Activated CD8-positive, alpha-beta memory T cell treated with anti-CD3 and anti-CD28 coated beads, Interleukin-2, amount 50 U/mL, for 4 hours (primary cell): ENCODE results near the gene SH3RF2.

Experiments used
- DNase-seq: peaks from one replicate; pipeline ENCODE4 v3.0.0-alpha.2; 2020

SH3RF2 gene

DNA sequence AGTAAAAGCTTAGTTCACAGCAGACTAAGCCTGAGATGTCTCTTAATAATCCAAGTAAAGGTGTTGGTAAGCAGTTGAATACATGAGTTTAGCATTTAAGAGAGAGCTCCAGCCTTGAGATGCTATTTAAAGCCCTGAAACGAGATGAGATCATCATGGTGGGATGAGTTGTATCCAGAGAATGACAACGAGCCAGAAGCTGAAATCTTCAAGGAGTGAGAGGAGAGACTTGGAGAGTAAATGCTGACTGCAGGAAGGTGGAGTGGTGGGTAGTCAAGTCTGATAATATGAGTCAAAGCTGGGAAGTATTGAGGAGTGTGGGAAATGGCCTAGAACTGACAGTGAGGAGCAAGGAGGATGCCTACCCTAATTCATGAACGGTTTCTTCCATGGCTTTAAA is 115.3 kb downstream of the SH3RF2 start:
- no peak for DNase-seq

DNA sequence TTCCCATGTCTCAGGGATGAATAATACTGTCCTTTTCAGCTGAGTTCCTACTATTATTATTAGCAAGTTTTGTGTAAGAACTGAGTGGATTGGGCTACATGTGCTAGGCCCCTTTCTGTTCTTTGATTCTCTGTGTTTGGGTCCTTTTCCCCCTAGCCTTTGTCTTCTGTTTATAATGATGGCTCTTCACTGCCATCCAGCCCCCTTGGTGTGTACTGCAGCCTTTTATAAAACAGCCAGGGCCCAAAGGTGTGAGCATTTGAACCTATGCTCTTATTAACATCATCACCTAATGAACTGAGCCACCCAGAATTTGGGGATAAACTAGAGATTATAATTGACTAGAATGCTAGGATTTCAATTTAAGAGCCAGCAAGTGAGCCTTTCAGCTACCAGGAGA is 116.4 kb downstream of the SH3RF2 start:
- no peak for DNase-seq

DNA sequence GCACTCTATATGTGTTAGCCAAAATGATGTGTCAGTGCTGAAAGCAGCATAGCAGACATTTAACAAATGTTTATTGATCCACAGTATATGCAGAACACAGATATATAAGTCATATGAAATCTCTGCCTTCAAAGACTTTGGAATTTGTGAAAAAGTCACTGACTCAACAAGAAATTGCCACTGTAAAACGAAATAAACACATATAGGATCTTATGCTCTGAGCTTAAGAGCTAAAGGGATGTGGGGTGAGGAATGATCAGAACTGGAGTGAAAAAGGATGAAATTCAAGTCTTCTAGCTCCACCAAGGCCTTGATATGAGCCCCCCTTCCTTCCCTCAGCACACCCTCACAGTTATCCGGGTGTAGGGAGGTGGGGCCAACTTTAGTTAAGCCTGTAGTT is 119.1 kb downstream of the SH3RF2 start:
- no peak for DNase-seq

- no peak for DNase-seq
These were observed 123.3 kb downstream of the SH3RF2 start for GRCh38 chr5:146059460-146060220.

DNA sequence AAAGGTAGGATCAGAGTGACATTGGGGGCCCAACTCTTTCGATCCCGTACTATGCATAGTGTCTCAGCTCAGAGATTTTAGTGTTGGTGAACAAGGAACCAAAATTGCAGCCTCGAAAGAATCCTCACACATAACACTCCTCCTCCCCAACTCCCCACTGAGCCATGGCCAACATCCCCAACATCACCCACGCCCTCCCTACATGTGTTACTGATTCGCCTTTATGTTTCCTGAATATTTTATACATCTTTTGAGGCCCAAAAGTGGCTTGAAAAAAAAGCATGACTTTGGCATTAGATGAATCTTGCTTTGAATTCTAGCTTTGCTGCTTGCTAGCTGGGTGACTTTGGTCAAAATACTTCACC is 123.8 kb downstream of the SH3RF2 start:
- no peak for DNase-seq

GRCh38 chr5:146066968-146067367 is 130.6 kb downstream of the SH3RF2 start:
- no peak for DNase-seq

- no peak for DNase-seq
These were observed 131.8 kb downstream of the SH3RF2 start for GRCh38 chr5:146068206-146068605.

GRCh38 chr5:146068977-146069779 is 132.8 kb downstream of the SH3RF2 start:
- no peak for DNase-seq

GRCh38 chr5:146069780-146070099 is 133.4 kb downstream of the SH3RF2 start:
- DNase-seq: no peak

DNA sequence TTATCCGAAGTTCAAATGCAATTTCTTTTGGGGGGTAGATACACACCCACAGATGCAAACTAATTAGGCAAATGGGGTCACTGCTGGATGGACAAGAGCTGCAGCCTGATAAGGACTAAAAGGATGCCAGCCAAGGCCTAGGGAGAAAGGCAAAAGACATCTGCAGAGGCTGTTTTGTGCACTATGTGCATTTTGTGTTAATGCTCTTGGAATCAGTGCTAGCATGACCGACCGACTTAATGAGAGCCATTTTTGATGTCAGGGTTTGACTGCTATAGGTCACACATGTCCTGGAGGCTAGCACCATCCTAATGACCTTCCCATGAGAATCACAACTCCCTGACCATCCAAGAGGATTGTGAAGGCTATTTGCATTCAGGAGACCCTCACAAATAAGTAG is 134.4 kb downstream of the SH3RF2 start:
- DNase-seq: no peak

DNA sequence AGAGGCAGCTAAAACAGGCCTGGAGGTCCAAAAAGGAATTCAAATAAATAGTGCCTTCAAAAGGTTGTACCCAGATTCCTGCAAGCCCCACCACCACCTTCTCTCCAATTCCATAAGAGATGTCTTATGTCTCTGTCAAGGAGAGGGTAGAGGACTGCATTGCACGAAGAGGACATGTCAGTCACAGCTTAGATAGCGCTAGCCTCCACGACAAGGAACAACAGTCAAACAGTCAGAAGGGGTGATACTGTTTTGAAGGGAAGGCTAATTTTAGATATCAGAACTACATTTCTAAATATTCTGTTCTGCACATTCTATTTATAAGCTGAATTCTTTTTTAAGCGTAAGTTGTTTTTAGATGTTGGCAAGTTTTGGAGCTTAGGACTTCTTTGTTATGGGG is 134.8 kb downstream of the SH3RF2 start:
- no peak for DNase-seq

DNA sequence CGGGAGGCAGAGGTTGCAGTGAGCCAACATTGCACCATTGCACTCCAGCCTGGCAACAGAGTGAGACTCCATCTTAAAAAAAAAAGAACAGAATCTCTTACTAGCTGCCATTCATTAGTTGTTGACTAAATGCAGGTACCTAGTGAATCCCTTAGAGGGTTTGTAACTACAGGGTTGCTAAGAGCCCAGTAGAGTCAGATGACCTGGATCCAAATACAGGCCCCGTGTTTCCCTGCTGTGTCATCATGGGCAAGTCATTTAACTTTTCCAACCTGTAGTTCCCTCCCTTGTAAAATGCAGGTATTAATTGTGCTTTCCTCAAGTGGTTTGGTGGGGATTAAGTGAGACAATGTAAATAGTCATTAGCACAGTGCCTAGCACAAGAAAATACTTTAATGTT is 136.2 kb downstream of the SH3RF2 start:
- no peak for DNase-seq

DNA sequence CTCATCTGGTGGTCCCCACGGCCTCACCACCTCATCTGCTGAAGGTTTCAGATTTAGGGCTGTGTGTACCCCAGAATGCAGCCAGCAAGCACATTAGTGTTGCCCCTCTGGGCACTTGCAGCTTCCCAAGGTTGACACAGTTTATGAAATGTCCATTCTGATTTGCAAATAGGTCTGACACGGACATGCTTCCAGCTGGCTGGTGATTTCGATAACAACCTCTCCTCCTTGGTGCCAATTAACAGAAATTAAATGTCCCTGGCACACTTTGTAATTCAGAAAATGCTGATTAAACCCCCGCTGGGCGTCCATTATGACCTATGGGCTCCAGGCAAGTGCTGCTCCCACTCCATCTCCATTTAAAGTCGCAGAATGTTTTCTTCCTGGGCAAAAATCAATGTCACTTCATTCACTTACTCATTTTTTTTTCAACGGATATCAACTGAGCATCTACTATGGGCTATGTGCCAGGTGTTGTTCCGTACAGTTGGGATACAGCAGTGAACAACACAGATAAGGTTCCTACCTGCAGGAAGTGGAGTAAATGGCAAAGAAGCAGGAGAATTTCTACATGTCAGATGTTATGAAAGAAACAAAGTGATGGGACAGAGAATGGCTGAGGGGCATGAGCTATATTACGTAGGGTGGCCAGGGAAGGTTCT is 137.0 kb downstream of the SH3RF2 start:
- DNase-seq: no peak

- no peak for DNase-seq
These were observed 139.7 kb downstream of the SH3RF2 start for GRCh38 chr5:146076028-146076427.

DNA sequence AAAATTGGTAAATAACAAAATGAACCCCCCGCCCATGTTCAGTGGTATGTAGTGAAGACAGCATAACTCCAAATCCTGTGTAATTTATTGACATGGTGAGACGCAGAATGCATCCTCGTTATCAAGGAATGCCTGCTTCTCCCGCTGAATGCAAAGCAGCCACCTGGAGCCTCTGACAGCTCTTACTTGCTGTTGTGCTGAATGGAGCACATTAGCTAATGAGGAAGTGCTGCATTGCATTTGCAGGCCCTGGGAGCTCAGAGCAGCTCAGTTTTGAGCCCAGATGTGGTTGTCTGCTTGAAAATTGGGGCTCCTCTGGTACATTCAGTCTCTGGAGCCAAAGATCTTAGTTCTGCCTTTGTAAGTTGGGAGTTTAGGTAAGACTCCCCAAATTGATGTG is 140.1 kb downstream of the SH3RF2 start:
- DNase-seq: no peak

GRCh38 chr5:146078566-146078965 is 142.2 kb downstream of the SH3RF2 start:
- DNase-seq: no peak

DNA sequence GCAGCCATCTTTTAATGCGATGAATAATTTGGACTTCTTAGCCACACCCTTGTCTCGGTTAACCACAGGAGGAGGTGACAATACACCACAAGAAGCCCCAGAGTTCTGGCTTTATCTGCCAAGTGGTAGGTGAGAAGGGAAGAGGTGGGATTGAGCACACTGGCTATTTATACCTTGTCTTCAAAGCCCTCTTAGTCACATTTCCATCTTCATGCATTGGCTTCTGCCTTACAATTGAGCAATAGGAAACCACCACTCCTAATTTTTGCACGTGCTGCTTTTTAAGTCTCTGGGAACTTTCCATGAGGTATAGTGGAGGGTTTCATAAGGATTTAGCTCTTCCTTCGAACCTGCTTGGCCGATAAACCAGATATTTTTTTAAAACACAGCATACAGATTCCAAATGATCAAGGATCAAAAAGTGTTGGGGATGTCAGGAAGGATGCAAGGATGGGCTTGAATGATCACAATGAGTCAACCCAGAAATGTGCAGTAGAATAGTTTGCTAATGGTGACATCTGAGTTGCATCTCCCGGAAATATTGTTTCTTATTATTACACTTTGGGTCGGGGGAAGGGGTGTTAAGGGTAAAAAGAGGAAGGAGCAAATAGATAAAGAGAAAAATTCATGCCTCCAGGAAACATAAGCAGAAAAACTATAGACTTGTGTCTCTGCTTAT is 143.5 kb downstream of the SH3RF2 start:
- DNase-seq: no peak

- no peak for DNase-seq
These were observed 145.2 kb downstream of the SH3RF2 start for GRCh38 chr5:146081556-146081955.

- no peak for DNase-seq
These were observed 146.4 kb downstream of the SH3RF2 start for GRCh38 chr5:146082798-146083197.

DNA sequence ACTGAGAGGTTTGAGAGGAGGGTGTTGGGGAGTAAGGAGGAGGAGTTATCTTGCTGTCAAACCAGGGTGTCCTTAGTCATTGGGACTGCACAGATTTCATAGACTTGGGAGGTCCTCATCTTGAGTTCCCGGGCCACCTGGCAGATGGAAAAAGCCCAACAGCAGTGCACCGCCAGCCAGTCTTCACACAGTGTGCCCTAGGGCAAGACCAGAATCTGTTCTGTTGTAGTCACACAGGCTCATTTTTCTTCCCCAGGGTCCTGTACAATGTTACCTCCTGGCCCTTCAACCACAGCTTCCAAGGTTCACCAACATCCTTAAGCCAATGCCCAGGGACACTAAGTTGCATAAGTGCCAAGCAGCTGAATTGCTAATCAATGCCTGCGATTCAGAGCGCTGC is 148.0 kb downstream of the SH3RF2 start:
- no peak for DNase-seq

DNA sequence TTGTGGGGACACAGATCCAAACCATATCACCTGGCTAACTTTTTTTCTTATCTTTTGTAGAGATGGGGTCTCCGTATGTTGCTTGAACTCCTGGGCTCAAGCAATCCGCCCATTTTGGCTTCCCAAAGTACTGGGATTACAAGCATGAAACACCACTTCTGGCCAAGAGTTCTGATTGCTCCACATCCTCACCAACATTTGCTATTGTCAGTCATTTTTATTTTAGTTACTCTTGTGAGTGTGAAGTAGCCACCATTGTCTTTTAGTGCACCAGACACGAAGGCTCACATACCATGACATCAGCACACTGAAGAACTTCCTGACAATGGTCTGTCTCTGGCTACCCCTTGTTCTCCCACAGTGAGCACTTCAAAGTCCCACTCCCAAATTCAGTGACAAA is 151.7 kb downstream of the SH3RF2 start:
- no peak for DNase-seq

DNA sequence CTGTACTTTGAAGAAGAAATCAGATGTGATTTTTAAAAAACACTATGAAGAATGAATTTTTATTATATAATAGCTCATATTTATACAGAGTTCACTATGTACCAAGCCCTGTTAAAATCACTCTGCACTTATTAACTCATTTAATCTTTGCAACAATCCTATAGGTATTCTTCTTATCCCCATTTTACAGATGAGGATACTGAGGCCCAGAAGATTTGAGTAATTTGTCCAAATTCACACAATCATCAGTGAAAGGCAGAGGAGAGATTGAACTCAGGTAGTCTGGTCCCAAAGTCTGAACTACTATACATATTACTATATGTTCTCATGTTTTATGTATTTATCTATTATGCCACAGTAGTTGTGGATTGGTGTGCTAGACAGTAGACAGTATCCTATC is 152.9 kb downstream of the SH3RF2 start:
- no peak for DNase-seq

- DNase-seq: no peak
These were observed 155.5 kb downstream of the SH3RF2 start for GRCh38 chr5:146091881-146092280.

DNA sequence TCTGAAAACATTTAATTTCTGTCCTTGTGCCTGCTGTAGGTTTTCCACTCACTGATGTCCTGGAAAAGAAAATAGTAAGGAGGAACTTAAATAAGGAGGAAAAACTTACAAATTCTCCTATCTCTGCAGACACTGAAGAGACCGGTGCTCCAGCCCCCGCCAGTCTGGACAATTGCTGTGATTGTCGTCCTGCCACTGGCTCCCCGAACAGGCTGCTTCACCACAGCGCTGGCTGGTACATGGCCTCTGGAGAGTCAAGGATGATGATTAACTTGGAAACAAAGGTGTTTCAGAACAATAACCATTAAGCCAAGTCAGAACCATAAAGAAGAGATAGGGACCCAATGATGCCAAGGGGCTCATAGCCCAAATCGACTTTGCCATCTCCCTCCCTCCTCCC is 161.7 kb downstream of the SH3RF2 start:
- no peak for DNase-seq
